Measurements from ENCODE around the gene PCDHGB1. TPM values are rescaled to one million over a fixed set of nuclear protein-coding genes. Genes with fewer than 3 reads are reported as not detected.
"Not testable (repeated sequence)": the region's sequence is repeated elsewhere in the genome, so short reads cannot be mapped to it uniquely, and the experiment has no call there.

Gene PCDHGB1
- total RNA-seq, 1 donor from 2014 or later: 2.3 TPM

DNA sequence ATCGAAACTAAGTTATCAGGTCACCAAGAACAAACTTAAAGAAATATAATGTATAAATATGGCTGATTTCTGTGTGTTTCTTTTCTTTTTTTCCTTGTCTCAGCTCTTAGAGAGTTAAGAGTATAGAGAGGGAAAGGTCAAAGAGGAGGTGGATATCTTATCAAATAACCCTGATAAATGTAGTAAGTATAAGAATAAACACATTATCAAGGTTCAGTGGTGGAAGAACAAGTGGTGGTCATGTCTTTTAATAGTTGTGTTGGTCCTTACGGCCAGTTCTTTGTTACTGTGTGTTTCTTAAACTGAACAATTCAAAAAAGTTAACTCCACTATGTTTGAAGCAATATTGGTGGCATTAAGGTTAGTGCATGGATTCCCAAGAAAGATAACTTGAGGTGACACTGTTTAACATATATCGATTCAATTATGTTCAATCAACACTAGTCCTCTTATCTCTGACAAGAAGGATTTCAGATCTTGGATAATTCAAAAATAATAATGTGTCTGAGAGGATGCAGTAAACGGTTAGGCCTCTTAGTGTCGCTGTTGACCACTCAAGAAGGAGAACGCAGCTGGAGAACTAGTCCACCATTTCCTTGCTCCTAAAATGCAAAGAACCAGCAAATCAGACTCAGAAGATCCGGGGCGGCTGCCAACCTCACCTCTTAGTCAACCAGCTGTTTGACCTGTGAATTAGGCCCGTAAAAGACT lies 6.5 kb upstream of the PCDHGB1 start, which contains the start of gene PCDHGA3:
Gene PCDHGA3, plus strand, starts transcription at position 588 of the 711 bp plus-strand sequence. CDS start 205 bp downstream, outside the sequence.
- Mint-ChIP-seq H3K4me1 (ENCODE audit: low read depth) (no peaks in the 10 kb centered on the region), H3K27ac (no peak within 1 kb of the TSS), H3K9me3 (ENCODE audit: low read depth) (peaks cover 37% of the 10 kb centered on the region), H3K36me3 (ENCODE audit: insufficient read depth) (peaks cover 11% of the 10 kb centered on the region), H3K27me3 (no peaks in the 10 kb centered on the region), H3K4me3 (ENCODE audit: low read depth) (peak within 1 kb of the TSS; percentile 49)
- DNase-seq (ENCODE audit: low spot score, unreplicated experiment): no peak
- TF ChIP-seq, protein P1, sequence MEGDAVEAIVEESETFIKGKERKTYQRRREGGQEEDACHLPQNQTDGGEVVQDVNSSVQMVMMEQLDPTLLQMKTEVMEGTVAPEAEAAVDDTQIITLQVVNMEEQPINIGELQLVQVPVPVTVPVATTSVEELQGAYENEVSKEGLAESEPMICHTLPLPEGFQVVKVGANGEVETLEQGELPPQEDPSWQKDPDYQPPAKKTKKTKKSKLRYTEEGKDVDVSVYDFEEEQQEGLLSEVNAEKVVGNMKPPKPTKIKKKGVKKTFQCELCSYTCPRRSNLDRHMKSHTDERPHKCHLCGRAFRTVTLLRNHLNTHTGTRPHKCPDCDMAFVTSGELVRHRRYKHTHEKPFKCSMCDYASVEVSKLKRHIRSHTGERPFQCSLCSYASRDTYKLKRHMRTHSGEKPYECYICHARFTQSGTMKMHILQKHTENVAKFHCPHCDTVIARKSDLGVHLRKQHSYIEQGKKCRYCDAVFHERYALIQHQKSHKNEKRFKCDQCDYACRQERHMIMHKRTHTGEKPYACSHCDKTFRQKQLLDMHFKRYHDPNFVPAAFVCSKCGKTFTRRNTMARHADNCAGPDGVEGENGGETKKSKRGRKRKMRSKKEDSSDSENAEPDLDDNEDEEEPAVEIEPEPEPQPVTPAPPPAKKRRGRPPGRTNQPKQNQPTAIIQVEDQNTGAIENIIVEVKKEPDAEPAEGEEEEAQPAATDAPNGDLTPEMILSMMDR (IDR thresholded peaks at IDR 0.05; ENCODE audit: unreplicated experiment): no peak

DNA sequence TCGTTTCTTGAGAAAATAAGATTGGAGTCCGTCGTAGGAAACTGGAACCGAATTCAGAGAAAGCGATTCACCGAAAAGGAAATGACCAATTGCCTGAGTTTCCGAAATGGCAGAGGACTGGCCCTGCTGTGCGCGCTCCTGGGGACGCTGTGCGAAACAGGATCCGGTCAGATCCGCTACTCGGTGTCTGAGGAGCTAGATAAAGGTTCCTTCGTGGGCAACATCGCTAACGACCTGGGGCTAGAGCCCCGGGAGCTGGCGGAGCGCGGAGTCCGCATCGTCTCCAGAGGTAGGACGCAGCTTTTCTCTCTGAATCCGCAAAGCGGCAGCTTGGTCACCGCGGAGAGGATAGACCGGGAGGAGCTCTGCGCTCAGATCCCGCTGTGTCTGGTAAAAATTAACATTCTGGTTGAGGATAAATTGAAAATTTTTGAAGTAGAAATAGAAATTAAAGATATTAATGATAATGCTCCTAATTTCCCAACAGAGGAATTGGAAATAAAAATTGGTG lies 5.9 kb upstream of the PCDHGB1 start:
- no peak overlapping the region for H3K27ac Mint-ChIP-seq
- H3K4me3 Mint-ChIP-seq (ENCODE audit: low read depth): peak overlapping the region; percentile 49
- peaks cover 37% of the 10 kb centered on the region for H3K9me3 Mint-ChIP-seq (ENCODE audit: low read depth)
- no peak for DNase-seq (ENCODE audit: low spot score, unreplicated experiment)
- no peaks in the 10 kb centered on the region for H3K27me3 Mint-ChIP-seq
- H3K4me1 Mint-ChIP-seq (ENCODE audit: low read depth): no peaks in the 10 kb centered on the region
- TF ChIP-seq, protein P1 (IDR thresholded peaks at IDR 0.05; ENCODE audit: unreplicated experiment): no peak
- H3K36me3 Mint-ChIP-seq (ENCODE audit: insufficient read depth): peaks cover 11% of the 10 kb centered on the region

DNA sequence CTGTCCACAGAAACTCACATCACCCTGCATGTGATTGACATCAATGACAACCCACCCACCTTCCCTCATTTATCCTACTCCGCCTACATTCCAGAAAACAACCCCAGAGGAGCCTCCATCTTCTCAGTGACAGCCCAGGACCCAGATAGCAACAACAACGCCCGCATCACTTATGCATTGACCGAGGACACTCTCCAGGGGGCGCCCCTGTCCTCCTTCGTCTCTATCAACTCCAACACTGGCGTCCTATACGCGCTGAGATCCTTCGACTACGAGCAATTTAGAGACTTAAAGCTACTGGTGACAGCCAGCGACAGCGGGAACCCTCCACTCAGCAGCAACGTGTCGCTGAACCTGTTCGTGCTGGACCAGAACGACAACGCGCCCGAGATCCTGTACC lies 4.6 kb upstream of the PCDHGB1 start:
- H3K4me3 Mint-ChIP-seq (ENCODE audit: low read depth): no peak overlapping the region
- H3K9me3 Mint-ChIP-seq (ENCODE audit: low read depth): peaks cover 39% of the 10 kb centered on the region
- H3K36me3 Mint-ChIP-seq (ENCODE audit: insufficient read depth): peaks cover 8% of the 10 kb centered on the region
- no peak overlapping the region for H3K27ac Mint-ChIP-seq
- H3K4me1 Mint-ChIP-seq (ENCODE audit: low read depth): no peaks in the 10 kb centered on the region
- H3K27me3 Mint-ChIP-seq: no peaks in the 10 kb centered on the region
- DNase-seq (ENCODE audit: low spot score, unreplicated experiment): no peak
- TF ChIP-seq, protein P1 (IDR thresholded peaks at IDR 0.05; ENCODE audit: unreplicated experiment): no peak

DNA sequence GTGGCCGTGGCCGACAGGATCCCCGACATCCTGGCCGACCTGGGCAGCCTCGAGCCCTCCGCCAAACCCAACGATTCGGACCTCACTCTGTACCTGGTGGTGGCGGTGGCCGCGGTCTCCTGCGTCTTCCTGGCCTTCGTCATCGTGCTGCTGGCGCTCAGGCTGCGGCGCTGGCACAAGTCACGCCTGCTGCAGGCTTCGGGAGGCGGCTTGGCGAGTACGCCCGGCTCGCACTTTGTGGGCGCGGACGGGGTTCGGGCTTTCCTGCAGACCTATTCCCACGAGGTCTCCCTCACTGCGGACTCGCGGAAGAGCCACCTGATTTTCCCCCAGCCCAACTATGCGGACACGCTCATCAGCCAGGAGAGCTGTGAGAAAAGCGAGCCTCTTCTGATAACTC lies 3.9 kb upstream of the PCDHGB1 start:
- H3K9me3 Mint-ChIP-seq (ENCODE audit: low read depth): peaks cover 40% of the 10 kb centered on the region
- H3K36me3 Mint-ChIP-seq (ENCODE audit: insufficient read depth); H3K4me1 Mint-ChIP-seq (ENCODE audit: low read depth); H3K27ac Mint-ChIP-seq; H3K4me3 Mint-ChIP-seq (ENCODE audit: low read depth); H3K27me3 Mint-ChIP-seq; DNase-seq (ENCODE audit: low spot score, unreplicated experiment): not testable (repeated sequence)

DNA sequence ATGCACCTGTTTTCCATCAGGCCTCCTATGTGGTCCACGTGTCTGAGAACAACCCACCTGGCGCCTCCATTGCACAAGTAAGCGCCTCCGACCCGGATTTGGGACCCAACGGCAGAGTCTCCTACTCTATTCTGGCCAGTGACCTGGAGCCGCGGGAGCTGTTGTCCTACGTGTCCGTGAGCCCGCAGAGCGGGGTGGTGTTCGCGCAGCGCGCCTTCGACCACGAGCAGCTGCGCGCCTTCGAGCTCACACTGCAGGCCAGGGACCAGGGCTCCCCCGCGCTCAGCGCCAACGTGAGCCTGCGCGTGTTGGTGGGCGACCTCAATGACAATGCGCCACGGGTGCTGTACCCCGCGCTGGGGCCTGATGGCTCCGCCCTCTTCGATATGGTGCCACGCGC lies 1.7 kb downstream of the PCDHGB1 start:
- no peaks in the 10 kb centered on the region for H3K4me1 Mint-ChIP-seq (ENCODE audit: low read depth)
- H3K9me3 Mint-ChIP-seq (ENCODE audit: low read depth): peaks cover 38% of the 10 kb centered on the region
- TF ChIP-seq, protein P1 (IDR thresholded peaks at IDR 0.05; ENCODE audit: unreplicated experiment): no peak
- DNase-seq (ENCODE audit: low spot score, unreplicated experiment): no peak
- no peaks in the 10 kb centered on the region for H3K27me3 Mint-ChIP-seq
- H3K36me3 Mint-ChIP-seq (ENCODE audit: insufficient read depth): peaks cover 10% of the 10 kb centered on the region
- no peak overlapping the region for H3K4me3 Mint-ChIP-seq (ENCODE audit: low read depth)
- H3K27ac Mint-ChIP-seq: no peak overlapping the region
